Hindlimb muscle (tissue), 1 donor: Measurements from ENCODE around the gene ZBTB4. TPM values are rescaled to one million over a fixed set of nuclear protein-coding genes. Genes with fewer than 3 reads are reported as not detected.

Experiments used
- DNase-seq: peaks from one replicate; pipeline ENCODE4 v3.0.0-alpha.2; 2013
- polyA plus RNA-seq: library from polyadenylated mRNA; unstranded; fragments of 120-200 nt; gene quantifications from one replicate; pipeline ENCODE4 v1.2.1, GENCODE V29; 2013; ENCODE audit not compliant: insufficient read length

ZBTB4 gene
- polyA plus RNA-seq = 27.5 TPM

DNA sequence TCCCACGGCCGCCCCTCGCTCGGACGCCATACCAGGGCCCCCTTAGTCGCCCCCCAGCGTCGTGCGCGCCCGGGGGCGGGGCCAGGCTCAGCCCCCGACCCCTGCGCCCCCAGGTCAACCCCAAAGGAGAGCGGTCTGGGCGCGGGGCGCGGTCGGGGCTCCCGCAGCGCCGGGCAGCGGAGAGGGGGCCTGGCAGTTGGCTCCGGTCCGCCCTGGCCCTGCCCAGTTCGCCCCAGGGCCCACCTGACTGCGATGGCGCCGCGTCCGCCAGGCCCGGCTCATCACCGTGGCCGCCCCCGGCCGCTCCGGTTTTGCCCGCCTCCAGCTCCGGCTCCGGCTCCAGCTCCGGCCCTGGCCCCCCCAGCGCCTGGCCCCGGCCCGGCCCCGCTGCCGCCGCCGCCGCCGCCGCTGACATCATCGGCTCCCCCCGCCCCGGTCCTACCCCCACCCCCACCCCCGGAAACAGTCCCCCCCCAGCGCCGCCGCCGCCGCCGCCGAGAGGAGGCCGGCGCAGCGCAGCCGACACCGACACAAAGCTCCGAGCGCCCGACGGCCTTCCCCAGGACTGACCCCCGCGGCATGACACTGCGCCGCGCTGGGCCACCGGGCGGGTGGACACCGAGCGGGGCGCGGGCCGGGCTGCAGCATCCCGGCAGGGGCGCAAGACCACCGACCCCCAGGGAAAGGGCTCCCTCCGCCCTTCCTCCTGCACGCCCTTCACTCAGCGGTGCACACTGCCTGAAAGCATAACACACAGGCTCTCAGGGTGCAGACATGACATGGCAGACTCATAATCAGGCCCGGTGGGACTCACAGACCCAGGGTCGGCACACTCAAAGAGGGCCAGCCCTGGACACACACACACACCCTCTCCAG lies at the start of gene ZBTB4:
Gene ZBTB4 (minus strand): TSS at position 419 of the 876 bp plus-strand sequence. CDS start 12,830 bp downstream, outside the sequence.
- peak; percentile 56 for DNase-seq

DNA sequence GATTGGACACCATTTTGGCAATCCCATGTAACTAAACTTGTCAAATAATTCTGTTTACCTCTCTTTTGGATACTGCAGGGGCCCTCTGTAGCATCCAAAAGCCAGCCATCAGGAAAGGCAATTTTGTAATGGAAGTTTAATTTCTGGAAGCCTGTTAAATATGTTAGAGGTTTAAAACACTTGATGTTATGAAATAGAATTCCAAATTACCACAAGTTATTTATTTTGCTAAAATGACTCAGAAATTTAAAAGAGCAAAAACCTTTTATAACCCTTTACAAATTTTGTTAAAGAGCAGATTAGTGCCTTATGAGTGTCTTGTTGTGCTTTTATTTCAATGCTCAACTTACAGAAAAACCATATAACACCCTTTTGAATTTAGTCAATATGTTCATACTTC lies 49.4 kb upstream of the ZBTB4 start:
- no peak for DNase-seq

DNA sequence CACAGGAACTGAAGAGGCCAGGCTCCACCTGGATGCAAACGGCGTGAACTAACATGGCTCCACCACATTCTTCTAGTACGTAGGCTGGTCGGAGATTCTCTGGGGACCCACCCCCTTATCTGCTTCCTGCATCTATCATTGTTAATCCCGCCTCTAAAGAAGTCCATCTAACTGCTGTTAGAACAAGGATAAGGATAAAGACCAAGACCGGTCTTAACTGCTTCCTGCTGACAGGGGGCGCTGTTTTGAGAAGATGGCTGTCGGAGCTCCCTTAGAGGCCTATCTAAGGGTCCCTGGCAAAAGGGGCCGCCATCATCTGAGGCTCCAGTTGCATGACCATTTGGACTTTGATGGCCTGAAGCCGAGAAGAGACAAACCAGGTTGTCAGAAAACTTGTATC lies 43.6 kb upstream of the ZBTB4 start:
- no peak for DNase-seq

GRCh38 chr17:7515911-7516610 lies 36.6 kb upstream of the ZBTB4 start:
- no peak for DNase-seq

- DNase-seq = no peak
Observed at GRCh38 chr17:7513850-7514419, 34.5 kb upstream of the ZBTB4 start.

GRCh38 chr17:7512824-7513540 lies 33.6 kb upstream of the ZBTB4 start:
- DNase-seq = no peak

- no peak for DNase-seq
Observed at GRCh38 chr17:7512105-7512504, 32.7 kb upstream of the ZBTB4 start.

- DNase-seq = no peak
Observed at GRCh38 chr17:7511108-7511507, 31.7 kb upstream of the ZBTB4 start.

- no peak for DNase-seq
Observed at GRCh38 chr17:7509937-7510336, 30.5 kb upstream of the ZBTB4 start.

DNA sequence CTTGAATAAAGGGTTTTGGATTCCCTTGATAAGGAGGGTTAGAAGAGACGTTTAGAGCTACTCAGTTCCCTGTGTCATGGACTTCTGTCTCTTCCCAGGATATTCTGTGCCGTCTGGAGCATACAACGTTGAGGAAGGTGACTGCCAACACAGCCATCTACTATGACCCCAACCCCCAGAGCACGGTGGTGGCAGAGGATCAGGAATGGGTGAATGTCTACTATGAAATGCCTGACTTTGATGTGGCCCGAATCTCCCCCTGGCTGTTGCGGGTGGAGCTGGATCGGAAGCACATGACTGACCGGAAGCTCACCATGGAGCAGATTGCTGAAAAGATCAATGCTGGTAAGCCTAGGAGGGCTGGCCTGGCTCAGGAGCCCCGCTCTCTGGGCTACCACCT lies 29.4 kb upstream of the ZBTB4 start:
- no peak for DNase-seq

DNA sequence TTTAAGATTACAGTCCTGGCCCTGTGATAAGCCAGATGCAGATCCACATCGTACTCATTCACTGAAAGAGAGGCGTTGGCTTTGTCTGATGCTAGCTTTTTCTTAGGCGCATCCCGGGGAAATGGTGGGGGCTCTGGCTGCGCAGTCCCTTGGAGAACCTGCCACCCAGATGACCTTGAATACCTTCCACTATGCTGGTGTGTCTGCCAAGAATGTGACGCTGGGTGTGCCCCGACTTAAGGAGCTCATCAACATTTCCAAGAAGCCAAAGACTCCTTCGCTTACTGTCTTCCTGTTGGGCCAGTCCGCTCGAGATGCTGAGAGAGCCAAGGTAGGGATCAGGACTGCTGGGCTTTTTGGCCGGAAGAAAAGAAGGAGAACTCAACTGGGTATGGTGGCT lies 28.7 kb upstream of the ZBTB4 start:
- no peak for DNase-seq

- DNase-seq = no peak
Observed at GRCh38 chr17:7503521-7503920, 24.1 kb upstream of the ZBTB4 start.

- DNase-seq = no peak
Observed at GRCh38 chr17:7502987-7503386, 23.6 kb upstream of the ZBTB4 start.

GRCh38 chr17:7502171-7502847 lies 22.9 kb upstream of the ZBTB4 start:
- DNase-seq = no peak

DNA sequence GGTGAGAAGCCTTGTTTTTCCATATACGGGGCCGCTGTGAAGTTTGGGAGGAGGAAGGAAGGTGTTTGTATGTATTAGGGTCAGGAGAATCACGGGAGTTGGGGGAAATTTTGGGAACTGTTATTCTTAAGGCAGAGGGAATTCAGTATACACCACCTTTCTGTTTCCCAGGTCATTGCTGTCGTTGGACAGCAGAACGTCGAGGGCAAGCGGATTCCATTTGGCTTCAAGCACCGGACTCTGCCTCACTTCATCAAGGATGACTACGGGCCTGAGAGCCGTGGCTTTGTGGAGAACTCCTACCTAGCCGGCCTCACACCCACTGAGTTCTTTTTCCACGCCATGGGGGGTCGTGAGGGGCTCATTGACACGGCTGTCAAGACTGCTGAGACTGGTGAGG lies 22.3 kb upstream of the ZBTB4 start:
- no peak for DNase-seq

- no peak for DNase-seq
Observed at GRCh38 chr17:7499161-7499560, 19.7 kb upstream of the ZBTB4 start.

GRCh38 chr17:7497636-7498035 lies 18.2 kb upstream of the ZBTB4 start:
- no peak for DNase-seq

GRCh38 chr17:7497228-7497627 lies 17.8 kb upstream of the ZBTB4 start:
- no peak for DNase-seq

- no peak for DNase-seq
Observed at GRCh38 chr17:7496470-7497183, 17.2 kb upstream of the ZBTB4 start.

DNA sequence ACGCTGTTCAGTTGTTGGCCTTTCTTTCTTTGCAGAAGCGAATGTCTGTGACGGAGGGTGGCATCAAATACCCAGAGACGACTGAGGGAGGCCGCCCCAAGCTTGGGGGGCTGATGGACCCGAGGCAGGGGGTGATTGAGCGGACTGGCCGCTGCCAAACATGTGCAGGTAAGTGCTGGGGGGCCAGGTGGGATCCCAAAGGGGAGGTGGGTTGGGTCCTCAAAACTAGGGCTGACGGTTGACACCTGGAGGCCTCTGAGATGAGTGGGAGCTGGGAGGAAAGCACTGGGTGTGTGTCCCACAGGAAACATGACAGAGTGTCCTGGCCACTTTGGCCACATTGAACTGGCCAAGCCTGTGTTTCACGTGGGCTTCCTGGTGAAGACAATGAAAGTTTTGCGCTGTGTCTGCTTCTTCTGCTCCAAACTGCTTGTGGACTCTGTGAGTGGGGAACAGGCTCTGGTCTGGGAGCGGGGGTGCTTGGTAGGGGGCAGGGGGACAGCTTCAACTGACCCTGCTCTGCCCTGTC lies 16.5 kb upstream of the ZBTB4 start:
- DNase-seq = no peak

DNA sequence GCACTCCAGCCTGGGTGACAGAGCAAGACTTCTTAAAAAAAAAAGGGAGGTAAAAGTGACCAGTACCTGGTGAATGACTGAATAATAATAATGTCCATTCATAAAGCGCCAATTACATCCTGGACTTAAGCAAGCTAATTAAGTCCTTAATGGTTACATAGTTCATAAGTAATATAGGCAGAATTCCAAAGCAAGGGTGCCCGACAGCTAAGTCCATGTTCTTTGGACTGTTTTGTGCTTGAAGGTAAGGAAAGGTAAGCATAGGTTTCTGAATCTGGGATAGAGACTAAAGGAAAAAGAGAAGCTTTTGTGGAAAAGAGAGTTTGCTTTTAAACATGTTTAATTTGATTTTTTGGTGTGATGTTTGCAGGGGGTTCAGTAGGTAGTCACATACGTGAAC lies 14.5 kb upstream of the ZBTB4 start:
- DNase-seq = no peak
